ENCODE results near the gene ZNF274. TPM values are rescaled to one million over a fixed set of nuclear protein-coding genes. Genes with fewer than 3 reads are reported as not detected.

Gene ZNF274
- total and polyA plus RNA-seq, 2 experiments from 2014 or later: 19.9 to 31.2 TPM

DNA sequence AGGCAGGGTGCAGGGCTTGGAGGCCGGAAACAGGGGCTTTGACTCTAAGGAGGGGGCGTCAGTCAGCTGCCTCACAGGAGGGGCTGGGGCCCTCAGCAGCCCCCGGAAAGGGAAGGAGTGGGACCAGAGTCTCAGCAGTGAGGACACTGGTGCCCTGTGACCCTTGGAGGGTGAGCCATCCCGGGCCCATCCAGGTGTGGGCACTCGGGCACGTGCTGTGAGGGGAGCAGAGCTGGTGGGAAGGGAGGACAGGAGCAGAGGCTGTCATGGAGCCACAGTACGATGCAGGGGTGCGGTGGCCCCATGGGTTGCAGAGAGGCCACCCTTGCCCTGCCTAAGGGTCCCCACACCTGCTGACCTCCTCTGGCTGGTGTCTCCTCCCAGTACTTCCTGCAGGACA lies 26.7 kb downstream of the ZNF274 start:
- Histone ChIP-seq H2AFZ (no peak overlapping the region), H3K27ac (ENCODE audit: low read depth) (no peak overlapping the region), H3K79me2 (replicated peaks; ENCODE audit: insufficient read depth) (peaks cover 12% of the 10 kb centered on the region), H4K20me1 (replicated peaks; ENCODE audit: insufficient read depth) (no peaks in the 10 kb centered on the region; the same call in 1 of the 2 replicates), H3K4me3 (no peak overlapping the region), H3F3A (replicated peaks; ENCODE audit: low read depth) (no peaks in the 10 kb centered on the region), H3K4me1 (ENCODE audit: insufficient read depth) (no peaks in the 10 kb centered on the region), H3K27me3 (ENCODE audit: insufficient read depth) (no peaks in the 10 kb centered on the region), H3K36me3 (ENCODE audit: insufficient read depth) (peaks cover 58% of the 10 kb centered on the region), H3K9me2 (ENCODE audit: insufficient read depth) (no peaks in the 10 kb centered on the region), H3K4me2 (no peak overlapping the region)
- TF ChIP-seq, protein P1, sequence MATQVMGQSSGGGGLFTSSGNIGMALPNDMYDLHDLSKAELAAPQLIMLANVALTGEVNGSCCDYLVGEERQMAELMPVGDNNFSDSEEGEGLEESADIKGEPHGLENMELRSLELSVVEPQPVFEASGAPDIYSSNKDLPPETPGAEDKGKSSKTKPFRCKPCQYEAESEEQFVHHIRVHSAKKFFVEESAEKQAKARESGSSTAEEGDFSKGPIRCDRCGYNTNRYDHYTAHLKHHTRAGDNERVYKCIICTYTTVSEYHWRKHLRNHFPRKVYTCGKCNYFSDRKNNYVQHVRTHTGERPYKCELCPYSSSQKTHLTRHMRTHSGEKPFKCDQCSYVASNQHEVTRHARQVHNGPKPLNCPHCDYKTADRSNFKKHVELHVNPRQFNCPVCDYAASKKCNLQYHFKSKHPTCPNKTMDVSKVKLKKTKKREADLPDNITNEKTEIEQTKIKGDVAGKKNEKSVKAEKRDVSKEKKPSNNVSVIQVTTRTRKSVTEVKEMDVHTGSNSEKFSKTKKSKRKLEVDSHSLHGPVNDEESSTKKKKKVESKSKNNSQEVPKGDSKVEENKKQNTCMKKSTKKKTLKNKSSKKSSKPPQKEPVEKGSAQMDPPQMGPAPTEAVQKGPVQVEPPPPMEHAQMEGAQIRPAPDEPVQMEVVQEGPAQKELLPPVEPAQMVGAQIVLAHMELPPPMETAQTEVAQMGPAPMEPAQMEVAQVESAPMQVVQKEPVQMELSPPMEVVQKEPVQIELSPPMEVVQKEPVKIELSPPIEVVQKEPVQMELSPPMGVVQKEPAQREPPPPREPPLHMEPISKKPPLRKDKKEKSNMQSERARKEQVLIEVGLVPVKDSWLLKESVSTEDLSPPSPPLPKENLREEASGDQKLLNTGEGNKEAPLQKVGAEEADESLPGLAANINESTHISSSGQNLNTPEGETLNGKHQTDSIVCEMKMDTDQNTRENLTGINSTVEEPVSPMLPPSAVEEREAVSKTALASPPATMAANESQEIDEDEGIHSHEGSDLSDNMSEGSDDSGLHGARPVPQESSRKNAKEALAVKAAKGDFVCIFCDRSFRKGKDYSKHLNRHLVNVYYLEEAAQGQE (IDR thresholded peaks at IDR 0.05; ENCODE audit: unreplicated experiment): no peak
- no peak for TF ChIP-seq JUNB (IDR thresholded peaks at IDR 0.05; ENCODE audit: unreplicated experiment)
- TF ChIP-seq, protein P2, sequence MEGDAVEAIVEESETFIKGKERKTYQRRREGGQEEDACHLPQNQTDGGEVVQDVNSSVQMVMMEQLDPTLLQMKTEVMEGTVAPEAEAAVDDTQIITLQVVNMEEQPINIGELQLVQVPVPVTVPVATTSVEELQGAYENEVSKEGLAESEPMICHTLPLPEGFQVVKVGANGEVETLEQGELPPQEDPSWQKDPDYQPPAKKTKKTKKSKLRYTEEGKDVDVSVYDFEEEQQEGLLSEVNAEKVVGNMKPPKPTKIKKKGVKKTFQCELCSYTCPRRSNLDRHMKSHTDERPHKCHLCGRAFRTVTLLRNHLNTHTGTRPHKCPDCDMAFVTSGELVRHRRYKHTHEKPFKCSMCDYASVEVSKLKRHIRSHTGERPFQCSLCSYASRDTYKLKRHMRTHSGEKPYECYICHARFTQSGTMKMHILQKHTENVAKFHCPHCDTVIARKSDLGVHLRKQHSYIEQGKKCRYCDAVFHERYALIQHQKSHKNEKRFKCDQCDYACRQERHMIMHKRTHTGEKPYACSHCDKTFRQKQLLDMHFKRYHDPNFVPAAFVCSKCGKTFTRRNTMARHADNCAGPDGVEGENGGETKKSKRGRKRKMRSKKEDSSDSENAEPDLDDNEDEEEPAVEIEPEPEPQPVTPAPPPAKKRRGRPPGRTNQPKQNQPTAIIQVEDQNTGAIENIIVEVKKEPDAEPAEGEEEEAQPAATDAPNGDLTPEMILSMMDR (conservative IDR thresholded peaks at IDR 0.05; ENCODE audit: low read depth in 2 of 2): no peak
- no peak for TF ChIP-seq EZH2phosphoT487 (IDR thresholded peaks at IDR 0.05; ENCODE audit: unreplicated experiment)
- TF ChIP-seq POLR2AphosphoS5 (IDR thresholded peaks at IDR 0.05; ENCODE audit: low read depth): no peak
- TF ChIP-seq, protein P3, sequence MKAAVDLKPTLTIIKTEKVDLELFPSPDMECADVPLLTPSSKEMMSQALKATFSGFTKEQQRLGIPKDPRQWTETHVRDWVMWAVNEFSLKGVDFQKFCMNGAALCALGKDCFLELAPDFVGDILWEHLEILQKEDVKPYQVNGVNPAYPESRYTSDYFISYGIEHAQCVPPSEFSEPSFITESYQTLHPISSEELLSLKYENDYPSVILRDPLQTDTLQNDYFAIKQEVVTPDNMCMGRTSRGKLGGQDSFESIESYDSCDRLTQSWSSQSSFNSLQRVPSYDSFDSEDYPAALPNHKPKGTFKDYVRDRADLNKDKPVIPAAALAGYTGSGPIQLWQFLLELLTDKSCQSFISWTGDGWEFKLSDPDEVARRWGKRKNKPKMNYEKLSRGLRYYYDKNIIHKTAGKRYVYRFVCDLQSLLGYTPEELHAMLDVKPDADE (IDR thresholded peaks at IDR 0.05): no peak
- TF ChIP-seq STAT1 (IDR thresholded peaks at IDR 0.05; ENCODE audit: unreplicated experiment): no peak
- TF ChIP-seq EZH2 (IDR thresholded peaks at IDR 0.05; ENCODE audit: low read depth, unreplicated experiment): no peak
- no peak for TF ChIP-seq NANOG (IDR thresholded peaks at IDR 0.05; ENCODE audit: borderline replicate concordance)
- TF ChIP-seq ZNF331 (CRISPR knock-in tag; IDR thresholded peaks at IDR 0.05; ENCODE audit: low read depth): no peak
- TF ChIP-seq ZNF114 (CRISPR knock-in tag; IDR thresholded peaks at IDR 0.05): no peak
- TF ChIP-seq CREB1 (CRISPR knock-in tag; IDR thresholded peaks at IDR 0.05; ENCODE audit: low read depth): no peak
- TF ChIP-seq, protein P4, sequence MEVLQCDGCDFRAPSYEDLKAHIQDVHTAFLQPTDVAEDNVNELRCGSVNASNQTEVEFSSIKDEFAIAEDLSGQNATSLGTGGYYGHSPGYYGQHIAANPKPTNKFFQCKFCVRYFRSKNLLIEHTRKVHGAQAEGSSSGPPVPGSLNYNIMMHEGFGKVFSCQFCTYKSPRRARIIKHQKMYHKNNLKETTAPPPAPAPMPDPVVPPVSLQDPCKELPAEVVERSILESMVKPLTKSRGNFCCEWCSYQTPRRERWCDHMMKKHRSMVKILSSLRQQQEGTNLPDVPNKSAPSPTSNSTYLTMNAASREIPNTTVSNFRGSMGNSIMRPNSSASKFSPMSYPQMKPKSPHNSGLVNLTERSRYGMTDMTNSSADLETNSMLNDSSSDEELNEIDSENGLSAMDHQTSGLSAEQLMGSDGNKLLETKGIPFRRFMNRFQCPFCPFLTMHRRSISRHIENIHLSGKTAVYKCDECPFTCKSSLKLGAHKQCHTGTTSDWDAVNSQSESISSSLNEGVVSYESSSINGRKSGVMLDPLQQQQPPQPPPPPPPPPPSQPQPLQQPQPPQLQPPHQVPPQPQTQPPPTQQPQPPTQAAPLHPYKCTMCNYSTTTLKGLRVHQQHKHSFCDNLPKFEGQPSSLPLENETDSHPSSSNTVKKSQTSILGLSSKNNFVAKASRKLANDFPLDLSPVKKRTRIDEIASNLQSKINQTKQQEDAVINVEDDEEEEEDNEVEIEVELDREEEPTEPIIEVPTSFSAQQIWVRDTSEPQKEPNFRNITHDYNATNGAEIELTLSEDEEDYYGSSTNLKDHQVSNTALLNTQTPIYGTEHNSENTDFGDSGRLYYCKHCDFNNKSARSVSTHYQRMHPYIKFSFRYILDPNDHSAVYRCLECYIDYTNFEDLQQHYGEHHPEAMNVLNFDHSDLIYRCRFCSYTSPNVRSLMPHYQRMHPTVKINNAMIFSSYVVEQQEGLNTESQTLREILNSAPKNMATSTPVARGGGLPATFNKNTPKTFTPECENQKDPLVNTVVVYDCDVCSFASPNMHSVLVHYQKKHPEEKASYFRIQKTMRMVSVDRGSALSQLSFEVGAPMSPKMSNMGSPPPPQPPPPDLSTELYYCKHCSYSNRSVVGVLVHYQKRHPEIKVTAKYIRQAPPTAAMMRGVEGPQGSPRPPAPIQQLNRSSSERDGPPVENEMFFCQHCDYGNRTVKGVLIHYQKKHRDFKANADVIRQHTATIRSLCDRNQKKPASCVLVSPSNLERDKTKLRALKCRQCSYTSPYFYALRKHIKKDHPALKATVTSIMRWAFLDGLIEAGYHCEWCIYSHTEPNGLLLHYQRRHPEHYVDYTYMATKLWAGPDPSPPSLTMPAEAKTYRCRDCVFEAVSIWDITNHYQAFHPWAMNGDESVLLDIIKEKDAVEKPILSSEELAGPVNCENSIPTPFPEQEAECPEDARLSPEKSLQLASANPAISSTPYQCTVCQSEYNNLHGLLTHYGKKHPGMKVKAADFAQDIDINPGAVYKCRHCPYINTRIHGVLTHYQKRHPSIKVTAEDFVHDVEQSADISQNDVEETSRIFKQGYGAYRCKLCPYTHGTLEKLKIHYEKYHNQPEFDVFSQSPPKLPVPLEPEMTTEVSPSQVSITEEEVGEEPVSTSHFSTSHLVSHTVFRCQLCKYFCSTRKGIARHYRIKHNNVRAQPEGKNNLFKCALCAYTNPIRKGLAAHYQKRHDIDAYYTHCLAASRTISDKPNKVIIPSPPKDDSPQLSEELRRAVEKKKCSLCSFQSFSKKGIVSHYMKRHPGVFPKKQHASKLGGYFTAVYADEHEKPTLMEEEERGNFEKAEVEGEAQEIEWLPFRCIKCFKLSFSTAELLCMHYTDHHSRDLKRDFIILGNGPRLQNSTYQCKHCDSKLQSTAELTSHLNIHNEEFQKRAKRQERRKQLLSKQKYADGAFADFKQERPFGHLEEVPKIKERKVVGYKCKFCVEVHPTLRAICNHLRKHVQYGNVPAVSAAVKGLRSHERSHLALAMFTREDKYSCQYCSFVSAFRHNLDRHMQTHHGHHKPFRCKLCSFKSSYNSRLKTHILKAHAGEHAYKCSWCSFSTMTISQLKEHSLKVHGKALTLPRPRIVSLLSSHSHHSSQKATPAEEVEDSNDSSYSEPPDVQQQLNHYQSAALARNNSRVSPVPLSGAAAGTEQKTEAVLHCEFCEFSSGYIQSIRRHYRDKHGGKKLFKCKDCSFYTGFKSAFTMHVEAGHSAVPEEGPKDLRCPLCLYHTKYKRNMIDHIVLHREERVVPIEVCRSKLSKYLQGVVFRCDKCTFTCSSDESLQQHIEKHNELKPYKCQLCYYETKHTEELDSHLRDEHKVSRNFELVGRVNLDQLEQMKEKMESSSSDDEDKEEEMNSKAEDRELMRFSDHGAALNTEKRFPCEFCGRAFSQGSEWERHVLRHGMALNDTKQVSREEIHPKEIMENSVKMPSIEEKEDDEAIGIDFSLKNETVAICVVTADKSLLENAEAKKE (CRISPR knock-in tag; IDR thresholded peaks at IDR 0.05): no peak
- Mint-ChIP-seq H3K27ac (no peak overlapping the region), H3K4me1 (no peaks in the 10 kb centered on the region), H3K9me3 (peaks cover 93% of the 10 kb centered on the region), H3K4me3 (no peak overlapping the region), H3K36me3 (ENCODE audit: low read depth) (peaks cover 99% of the 10 kb centered on the region), H3K27me3 (ENCODE audit: insufficient read depth, low read depth, poor library complexity) (peaks cover 11% of the 10 kb centered on the region)
- DNase-seq (ENCODE audit: low spot score) (no peak), ATAC-seq (no peak)
